22Rv1 (cell line): ENCODE data around the gene SNX25.

Source experiments
- ZFX ChIP-seq: fragments of 450-650 bp; IDR thresholded peaks from 2 replicates; pipeline ENCODE4 v1.6.1; 2017; ENCODE audit warnings: antibody characterized with exemption, borderline replicate concordance
- TF ChIP-seq, protein P1 (sequence below): fragments of 450-650 bp; IDR thresholded peaks from 2 replicates; pipeline ENCODE4 v1.5.1; 2017; ENCODE audit warnings: mild to moderate bottlenecking

- TF ChIP-seq, protein P1, sequence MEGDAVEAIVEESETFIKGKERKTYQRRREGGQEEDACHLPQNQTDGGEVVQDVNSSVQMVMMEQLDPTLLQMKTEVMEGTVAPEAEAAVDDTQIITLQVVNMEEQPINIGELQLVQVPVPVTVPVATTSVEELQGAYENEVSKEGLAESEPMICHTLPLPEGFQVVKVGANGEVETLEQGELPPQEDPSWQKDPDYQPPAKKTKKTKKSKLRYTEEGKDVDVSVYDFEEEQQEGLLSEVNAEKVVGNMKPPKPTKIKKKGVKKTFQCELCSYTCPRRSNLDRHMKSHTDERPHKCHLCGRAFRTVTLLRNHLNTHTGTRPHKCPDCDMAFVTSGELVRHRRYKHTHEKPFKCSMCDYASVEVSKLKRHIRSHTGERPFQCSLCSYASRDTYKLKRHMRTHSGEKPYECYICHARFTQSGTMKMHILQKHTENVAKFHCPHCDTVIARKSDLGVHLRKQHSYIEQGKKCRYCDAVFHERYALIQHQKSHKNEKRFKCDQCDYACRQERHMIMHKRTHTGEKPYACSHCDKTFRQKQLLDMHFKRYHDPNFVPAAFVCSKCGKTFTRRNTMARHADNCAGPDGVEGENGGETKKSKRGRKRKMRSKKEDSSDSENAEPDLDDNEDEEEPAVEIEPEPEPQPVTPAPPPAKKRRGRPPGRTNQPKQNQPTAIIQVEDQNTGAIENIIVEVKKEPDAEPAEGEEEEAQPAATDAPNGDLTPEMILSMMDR: no peak
- TF ChIP-seq ZFX: no peak
These were observed 33.5 kb downstream of the SNX25 start for GRCh38 chr4:185242749-185243533.
